Lung (tissue), 12 donors: Measurements from ENCODE around the gene BCOR. TPM values are rescaled to one million over a fixed set of nuclear protein-coding genes. Genes with fewer than 3 reads are reported as not detected.

Experiments used
- ATAC-seq: fragments of 200-7000 bp; cut with Tn5 transposase; one replicate; pipeline ENCODE4 v1.9.1; 2020; ENCODE audit warnings: moderate number of reproducible peaks; ENCODE audit not compliant: insufficient read depth, low FRiP score
- DNase-seq, 3 donors: peaks; one replicate each; pipeline ENCODE4 v3.0.0-alpha.2; 2013 to 2017
- H3K27ac ChIP-seq, 2 donors: one replicate each; pipeline ENCODE4 v1.5.1; 2013; ENCODE audit warnings: mild to moderate bottlenecking in 2 of 2, moderate library complexity in 2 of 2, control low read depth in 1 of 2, inconsistent platforms in 1 of 2, low read depth in 1 of 2, low read length in 1 of 2
- H3K27me3 ChIP-seq, 3 donors: one replicate each; pipeline ENCODE4 v1.5.1; 2013; ENCODE audit warnings: low read length in 2 of 3; ENCODE audit not compliant: control insufficient read depth in 3 of 3, insufficient read depth in 3 of 3
- H3K36me3 ChIP-seq, 4 donors: one replicate each; pipeline ENCODE4 v1.5.1; 2013; ENCODE audit warnings: low read length in 4 of 4, mild to moderate bottlenecking in 1 of 4, moderate library complexity in 1 of 4; ENCODE audit not compliant: control insufficient read depth in 4 of 4, insufficient read depth in 4 of 4
- H3K4me1 ChIP-seq, 5 donors: one replicate each; pipeline ENCODE4 v1.5.1; 2013; ENCODE audit warnings: low read length in 5 of 5, mild to moderate bottlenecking in 2 of 5, moderate library complexity in 1 of 5; ENCODE audit not compliant: control insufficient read depth in 5 of 5, insufficient read depth in 5 of 5
- H3K4me3 ChIP-seq: one replicate; pipeline ENCODE4 v1.5.1; 2013; ENCODE audit warnings: mild to moderate bottlenecking, control low read depth, moderate library complexity
- H3K9ac ChIP-seq, 2 donors: one replicate each; pipeline ENCODE4 v1.5.1; 2013; ENCODE audit warnings: low read length in 2 of 2, control low read depth in 1 of 2; ENCODE audit not compliant: insufficient read depth in 1 of 2
- H3K9me3 ChIP-seq, 4 donors: one replicate each; pipeline ENCODE4 v1.5.1; 2013; ENCODE audit warnings: low read length in 3 of 4, mild to moderate bottlenecking in 1 of 4, moderate library complexity in 1 of 4; ENCODE audit not compliant: control insufficient read depth in 4 of 4, insufficient read depth in 3 of 4
- WGBS, 2 donors: extraction: QIAGEN DNeasy Blood & Tissue Kit; methylation state at CpG; one replicate each; pipeline ENCODE4 v1.1.7; 2013; 5-methylcytosine and 5-hydroxymethylcytosine counted together
- polyA plus RNA-seq, 2 donors: library from polyadenylated mRNA; stranded (reverse); fragments of 200-250 nt; gene quantifications; one replicate each; pipeline ENCODE4 v1.2.1, GENCODE V29; 2013
- total RNA-seq, 2 donors: library from RNA; depleted of rRNA in 1 of 2; stranded (reverse); fragments of >200 nt in 1 of 2; gene quantifications; one replicate each; pipeline ENCODE4 v1.2.1, GENCODE V29; 2014 to 2021
- TF ChIP-seq, protein P1 (sequence below): IDR thresholded peaks from 2 replicates; pipeline ENCODE4 v1.5.1; 2012; ENCODE audit warnings: mild to moderate bottlenecking; ENCODE audit errors: control extremely low read depth, extremely low read depth
- donor health status: control.
- donor health status: control.
- donor health status: Bipolar disorder and iron deficiency.
- donor health status: healthy.
- donor health status: DM: yes; HTN: yes; CAD: no.

The BCOR gene
- total and polyA plus RNA-seq, 4 donors: 10.8 to 67.2 (median 15.9) TPM

DNA sequence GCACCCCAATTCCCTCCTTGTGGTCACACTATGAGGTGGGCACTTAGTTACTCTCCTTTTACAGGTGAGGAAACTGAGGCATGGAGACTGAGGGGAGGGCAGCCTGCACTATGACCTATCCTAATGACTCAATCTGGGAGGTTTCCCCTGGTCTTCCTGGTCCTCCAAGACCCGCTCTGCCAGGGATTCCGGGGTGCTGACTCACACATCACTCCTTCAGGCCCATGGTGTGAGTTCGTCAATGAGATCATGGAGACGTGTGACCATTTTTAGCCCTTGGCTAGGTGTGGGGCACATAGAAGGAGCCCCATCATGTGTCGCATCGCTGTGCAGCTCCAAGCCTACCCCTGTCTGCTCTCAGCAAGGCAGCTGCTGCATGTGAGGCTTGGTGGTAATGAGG, 32.4 kb upstream of the BCOR start:
- DNase-seq (no peak), ATAC-seq (no peak)
- no peak overlapping the region for H3K9ac ChIP-seq
- TF ChIP-seq, protein P1, sequence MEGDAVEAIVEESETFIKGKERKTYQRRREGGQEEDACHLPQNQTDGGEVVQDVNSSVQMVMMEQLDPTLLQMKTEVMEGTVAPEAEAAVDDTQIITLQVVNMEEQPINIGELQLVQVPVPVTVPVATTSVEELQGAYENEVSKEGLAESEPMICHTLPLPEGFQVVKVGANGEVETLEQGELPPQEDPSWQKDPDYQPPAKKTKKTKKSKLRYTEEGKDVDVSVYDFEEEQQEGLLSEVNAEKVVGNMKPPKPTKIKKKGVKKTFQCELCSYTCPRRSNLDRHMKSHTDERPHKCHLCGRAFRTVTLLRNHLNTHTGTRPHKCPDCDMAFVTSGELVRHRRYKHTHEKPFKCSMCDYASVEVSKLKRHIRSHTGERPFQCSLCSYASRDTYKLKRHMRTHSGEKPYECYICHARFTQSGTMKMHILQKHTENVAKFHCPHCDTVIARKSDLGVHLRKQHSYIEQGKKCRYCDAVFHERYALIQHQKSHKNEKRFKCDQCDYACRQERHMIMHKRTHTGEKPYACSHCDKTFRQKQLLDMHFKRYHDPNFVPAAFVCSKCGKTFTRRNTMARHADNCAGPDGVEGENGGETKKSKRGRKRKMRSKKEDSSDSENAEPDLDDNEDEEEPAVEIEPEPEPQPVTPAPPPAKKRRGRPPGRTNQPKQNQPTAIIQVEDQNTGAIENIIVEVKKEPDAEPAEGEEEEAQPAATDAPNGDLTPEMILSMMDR: no peak
- no peaks in the 10 kb centered on the region for H3K36me3 ChIP-seq
- peaks cover 0 to 5% (median 0%) of the 10 kb centered on the region in 5 donors for H3K4me1 ChIP-seq
- no peaks in the 10 kb centered on the region for H3K9me3 ChIP-seq
- H3K27me3 ChIP-seq: no peaks in the 10 kb centered on the region
- no peak overlapping the region for H3K4me3 ChIP-seq
- peak overlapping the region in 1 of 2 donors; percentile 36 for H3K27ac ChIP-seq
- 88 to 96% methylated on average over 6 of the region's 6 CpGs for WGBS, 2 donors

DNA sequence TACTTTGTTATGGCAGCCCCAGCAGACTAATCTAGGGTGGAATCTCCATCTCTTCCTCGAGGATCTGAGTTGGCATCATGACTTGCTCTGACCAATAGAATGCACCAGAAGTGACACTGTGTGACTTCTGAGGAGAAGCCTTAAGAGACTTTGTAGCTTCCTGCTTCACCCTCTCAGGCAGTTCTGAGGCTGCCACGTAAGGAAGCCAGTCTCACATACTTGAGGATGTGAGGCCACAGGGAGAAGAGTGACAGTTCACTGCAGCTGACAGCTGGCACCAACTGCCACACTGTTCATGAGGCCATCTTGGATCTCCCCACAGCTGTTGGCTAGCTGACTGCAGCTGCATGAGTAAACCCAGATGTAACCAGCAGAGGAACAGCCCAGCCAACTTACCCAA, 29.3 kb upstream of the BCOR start:
- ATAC-seq (no peak), DNase-seq (no peak)
- Histone ChIP-seq H3K9me3 (no peaks in the 10 kb centered on the region), H3K36me3 (no peaks in the 10 kb centered on the region), H3K9ac (no peak overlapping the region), H3K4me1 (peaks cover 0 to under 1% (median 0%) of the 10 kb centered on the region in 5 donors), H3K27ac (no peak overlapping the region), H3K4me3 (no peak overlapping the region), H3K27me3 (no peaks in the 10 kb centered on the region)
- WGBS, 2 donors: 37 to 61% methylated on average over 2 of the region's 2 CpGs
- TF ChIP-seq, protein P1: no peak

DNA sequence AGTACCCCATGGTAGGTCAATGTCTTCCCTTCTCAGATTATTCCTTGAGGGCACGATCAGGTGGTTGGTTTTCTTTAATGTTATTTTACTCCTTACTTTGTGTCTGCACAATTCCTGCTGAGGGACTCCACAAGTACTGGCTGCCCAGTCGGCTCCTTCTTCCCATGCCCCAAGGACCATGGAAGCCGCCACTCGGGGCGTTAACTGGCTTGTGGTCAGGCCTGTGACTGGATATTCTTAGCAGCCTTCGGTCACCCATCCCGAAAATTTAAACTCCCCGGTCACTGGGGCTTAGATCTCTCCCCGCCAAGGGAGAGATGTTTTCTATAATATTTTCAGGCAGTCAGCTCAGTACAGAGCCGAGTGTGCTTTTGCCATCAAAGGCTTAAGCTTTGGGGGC, 24.7 kb upstream of the BCOR start:
- TF ChIP-seq, protein P1: no peak
- ATAC-seq (no peak), DNase-seq (no peak)
- H3K27me3 ChIP-seq: peaks cover 0 to 4% (median 0%) of the 10 kb centered on the region in 3 donors
- no peak overlapping the region for H3K4me3 ChIP-seq
- no peak overlapping the region for H3K27ac ChIP-seq
- H3K9ac ChIP-seq: no peak overlapping the region
- 92 to 94% methylated on average over 10 of the region's 10 CpGs for WGBS, 2 donors
- no peaks in the 10 kb centered on the region for H3K4me1 ChIP-seq
- no peaks in the 10 kb centered on the region for H3K36me3 ChIP-seq
- H3K9me3 ChIP-seq: peaks cover 0 to 2% (median 0%) of the 10 kb centered on the region in 4 donors

DNA sequence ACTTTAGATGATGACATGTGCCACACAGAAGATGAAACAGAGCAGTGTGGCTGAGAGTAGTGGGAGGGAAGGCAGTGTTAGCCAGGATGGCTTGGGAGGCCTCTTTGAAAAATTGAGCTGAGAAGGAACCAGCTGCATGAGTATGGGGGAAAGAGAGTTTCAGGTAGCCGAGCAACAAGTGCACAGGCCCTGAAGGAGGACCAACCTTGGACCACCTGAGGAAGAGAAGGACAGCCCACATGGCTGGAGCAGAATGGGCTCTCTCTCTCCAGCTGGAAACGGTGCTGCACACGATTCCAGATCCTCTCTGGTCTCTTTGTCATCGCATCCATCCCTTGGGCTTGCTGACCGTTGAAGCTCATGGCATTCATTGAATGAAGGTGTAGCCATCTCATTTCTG, 23.9 kb upstream of the BCOR start:
- Histone ChIP-seq H3K9me3 (peaks cover 0 to 2% (median 0%) of the 10 kb centered on the region in 4 donors), H3K4me3 (no peak overlapping the region), H3K4me1 (no peaks in the 10 kb centered on the region), H3K9ac (no peak overlapping the region), H3K27me3 (peaks cover 0 to 5% (median under 1%) of the 10 kb centered on the region in 3 donors), H3K27ac (no peak overlapping the region), H3K36me3 (no peaks in the 10 kb centered on the region)
- DNase-seq (no peak), ATAC-seq (no peak)
- WGBS, 2 donors: 87 to 89% methylated on average over 5 of the region's 5 CpGs
- TF ChIP-seq, protein P1: no peak
